GM21528 (cell line): Measurements from ENCODE around the gene EDA2R.

ENCODE experiments used
- ATAC-seq: cut with Tn5 transposase; IDR thresholded peaks from one replicate; pipeline ENCODE4 v1.9.1; 2021; ENCODE audit warnings: mild to moderate bottlenecking, moderate library complexity; ENCODE audit not compliant: unreplicated experiment, low FRiP score

The EDA2R gene, protein sequence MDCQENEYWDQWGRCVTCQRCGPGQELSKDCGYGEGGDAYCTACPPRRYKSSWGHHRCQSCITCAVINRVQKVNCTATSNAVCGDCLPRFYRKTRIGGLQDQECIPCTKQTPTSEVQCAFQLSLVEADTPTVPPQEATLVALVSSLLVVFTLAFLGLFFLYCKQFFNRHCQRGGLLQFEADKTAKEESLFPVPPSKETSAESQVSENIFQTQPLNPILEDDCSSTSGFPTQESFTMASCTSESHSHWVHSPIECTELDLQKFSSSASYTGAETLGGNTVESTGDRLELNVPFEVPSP

DNA sequence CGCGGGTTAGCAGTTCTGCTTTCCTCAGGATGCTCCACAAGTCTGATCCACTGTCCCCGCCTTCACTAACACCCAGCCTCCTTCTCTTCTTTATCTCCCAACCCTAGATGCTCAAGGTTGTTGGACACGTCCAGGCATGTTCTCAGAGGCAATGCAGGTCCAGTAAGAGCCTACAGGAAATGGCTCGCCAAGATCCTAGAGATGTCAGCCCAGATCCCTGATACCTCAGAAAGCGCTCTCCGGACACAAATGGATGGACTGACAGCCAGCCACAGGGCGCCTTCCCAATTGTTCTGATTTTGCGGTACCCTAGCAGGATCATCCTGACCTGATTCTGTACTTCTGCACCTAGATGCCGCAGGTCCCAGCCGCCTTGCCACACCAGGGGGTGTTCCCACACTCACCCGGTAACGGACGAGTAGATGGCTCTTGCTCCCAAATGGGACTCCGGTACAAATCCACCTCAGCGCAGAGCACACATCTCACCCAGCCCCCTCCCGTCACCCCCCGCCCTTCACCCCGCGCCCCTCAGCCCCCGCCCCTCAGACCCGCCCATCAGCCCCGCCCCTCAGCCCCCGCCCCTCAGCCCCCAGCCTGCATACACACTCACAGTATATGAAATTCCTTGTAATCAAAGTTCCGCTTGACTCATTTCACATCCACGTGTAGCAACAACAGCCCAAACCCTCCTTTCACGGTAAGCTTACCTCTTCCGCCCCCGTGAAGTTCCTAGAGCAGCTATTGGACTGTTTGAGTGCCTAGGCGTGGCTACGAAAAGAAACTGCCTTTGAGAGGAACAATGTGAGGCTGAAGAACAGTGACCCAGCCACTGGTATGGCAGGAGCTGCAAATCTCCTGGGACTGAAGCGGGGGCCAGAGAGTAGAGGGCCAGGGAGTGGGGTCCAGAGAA, at the start of gene EDA2R:
Gene EDA2R (minus strand): TSS at position 488 of the 910 bp plus-strand sequence. CDS start 23,058 bp downstream, outside the sequence.
- peak; percentile 85 for ATAC-seq

DNA sequence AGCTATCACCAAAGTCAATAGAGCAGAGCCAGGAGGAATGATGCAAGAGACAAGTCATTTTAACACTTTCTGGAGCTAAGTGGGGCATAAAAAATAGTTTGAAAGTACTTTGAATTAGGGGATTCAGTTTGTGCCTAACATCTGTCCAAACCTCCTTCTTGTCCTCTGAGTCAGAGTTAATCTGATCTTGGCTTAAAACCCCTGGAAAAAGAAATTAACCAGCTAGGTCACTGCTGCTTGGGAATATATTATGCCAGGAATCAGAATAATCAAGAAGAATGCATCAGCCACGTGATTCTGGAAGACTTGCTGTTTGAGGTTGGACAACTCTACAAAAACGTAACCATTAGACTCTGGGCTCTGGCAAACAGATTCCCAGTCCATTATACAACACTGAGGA, 45.3 kb upstream of the EDA2R start:
- no peak for ATAC-seq

DNA sequence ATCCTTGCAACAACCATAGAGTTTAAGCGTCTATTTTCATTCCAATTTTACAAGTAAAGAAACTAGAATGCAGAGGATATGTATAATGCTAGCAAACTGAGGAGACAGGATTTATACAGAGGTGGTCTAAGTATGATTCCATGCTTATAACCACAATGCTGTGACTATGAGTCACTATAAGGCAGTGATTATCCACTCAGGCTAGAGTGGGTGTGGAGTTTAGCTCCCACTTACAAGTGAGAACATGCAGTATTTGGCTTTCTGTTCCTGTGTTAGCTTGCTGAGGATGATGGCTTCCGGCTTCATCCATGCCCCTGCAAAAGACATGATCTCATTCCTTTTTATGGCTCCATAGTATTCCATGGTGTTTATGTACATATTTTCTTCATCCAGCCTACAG, 41.6 kb upstream of the EDA2R start:
- no peak for ATAC-seq

DNA sequence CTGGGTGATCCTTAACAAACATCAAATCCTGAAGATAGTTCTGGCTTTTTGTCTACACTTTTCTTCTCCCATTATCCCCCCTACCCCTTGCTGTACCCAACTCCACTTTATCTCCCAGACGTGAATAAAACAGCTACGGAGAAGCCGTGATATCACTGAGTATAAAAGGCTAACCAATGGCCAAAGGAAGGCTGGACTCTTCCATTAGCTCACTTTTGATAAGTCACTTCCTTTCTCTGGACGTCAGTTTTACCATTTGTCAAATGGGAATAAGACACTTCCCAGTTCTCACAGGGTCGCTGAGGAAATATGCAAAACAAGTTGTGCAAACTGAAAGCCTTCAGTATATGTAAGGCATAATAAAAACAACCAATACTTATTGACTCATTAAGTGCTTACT, 38.6 kb upstream of the EDA2R start:
- no peak for ATAC-seq

DNA sequence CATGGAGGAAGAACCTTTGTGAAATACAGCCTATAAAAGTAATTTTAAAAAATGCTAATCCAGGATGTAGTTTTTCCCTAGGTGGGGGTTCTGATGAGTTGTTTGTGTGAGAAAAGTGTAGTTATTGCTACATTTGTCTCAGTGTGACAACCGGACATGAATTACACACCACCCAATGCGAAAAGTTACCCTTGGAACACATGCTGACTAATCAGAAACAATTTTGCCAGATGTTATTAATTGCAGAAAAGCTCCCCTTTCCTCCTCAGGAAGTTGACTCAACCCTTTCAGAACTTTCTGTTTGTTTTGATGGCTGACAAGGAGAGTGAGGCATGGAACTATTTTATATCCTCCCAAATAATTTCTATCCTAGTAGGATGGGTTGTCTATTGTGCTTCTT, 38.1 kb upstream of the EDA2R start:
- no peak for ATAC-seq

DNA sequence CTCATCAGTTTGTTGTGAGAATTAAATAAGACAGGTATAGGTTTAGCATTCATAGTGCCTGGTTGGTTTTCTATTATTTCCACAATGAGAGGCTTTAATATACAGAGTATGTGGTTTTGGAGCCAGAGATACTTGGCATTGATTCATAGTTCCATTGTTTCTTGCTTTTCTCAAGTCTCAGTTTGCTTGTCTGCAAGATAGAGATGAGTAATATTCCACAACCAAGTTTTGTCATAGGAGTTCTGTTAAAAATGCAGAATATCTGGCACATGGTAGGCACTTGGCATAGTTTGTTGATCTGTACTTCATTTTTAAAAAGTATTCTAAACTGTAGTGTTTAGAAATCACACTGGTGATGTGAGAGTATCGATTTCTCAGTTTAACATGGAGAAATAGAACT, 37.5 kb upstream of the EDA2R start:
- no peak for ATAC-seq

DNA sequence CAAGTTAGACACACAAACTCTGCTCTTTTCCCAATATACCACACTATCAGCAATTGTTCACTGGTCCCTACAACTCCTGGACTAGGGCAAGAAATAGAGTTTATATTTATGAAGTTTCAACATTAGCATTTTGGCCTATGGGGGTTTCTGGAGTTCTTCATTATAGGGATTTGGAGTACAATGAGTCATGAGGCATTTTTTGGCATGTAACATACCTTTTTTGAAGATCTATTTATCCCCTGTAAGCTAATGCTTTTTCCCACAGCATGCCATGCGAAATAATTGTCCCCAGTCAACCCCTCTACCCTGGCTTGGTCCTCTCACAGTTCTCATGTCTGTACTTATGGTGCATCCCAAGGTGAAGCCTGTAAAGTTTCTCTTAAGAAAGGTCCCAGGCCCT, 36.7 kb upstream of the EDA2R start:
- no peak for ATAC-seq

DNA sequence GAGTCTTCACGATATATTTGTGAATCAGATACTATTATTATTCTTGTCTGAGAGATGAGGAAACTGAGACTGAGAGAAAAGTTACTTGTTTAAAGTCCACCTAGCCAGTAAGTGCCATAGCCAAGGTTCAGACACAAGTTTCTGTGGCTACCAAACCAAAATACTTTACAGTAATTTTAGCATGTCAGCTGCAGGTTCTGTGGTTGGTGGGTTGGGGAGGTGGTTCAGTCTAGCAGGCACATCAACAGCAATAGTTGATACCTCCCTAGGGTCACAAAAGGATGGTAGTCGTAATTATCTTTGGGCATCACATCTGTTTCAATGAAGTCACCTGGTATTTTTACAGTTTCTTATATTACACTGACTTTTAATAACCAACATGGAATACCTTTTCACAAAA, 35.6 kb upstream of the EDA2R start:
- no peak for ATAC-seq

DNA sequence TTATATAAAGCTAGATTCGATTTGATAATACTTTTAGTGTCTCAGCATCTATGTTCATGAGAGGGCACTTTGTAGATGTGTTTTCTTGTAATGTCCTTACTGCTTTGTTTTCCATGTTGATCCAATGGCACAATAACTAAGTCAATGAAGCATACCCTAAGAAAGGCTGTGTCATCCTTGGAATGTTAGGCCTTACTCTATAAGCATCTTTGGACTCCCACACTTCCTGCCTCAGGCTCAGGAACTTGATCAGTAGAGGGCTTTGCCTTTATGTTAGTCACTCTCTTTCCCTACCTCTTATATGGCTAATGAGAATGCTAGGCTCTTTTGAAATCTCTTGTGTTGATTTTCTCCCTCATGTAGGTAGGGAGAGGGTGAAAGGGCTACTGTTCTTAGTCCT, 33.2 kb upstream of the EDA2R start:
- no peak for ATAC-seq

DNA sequence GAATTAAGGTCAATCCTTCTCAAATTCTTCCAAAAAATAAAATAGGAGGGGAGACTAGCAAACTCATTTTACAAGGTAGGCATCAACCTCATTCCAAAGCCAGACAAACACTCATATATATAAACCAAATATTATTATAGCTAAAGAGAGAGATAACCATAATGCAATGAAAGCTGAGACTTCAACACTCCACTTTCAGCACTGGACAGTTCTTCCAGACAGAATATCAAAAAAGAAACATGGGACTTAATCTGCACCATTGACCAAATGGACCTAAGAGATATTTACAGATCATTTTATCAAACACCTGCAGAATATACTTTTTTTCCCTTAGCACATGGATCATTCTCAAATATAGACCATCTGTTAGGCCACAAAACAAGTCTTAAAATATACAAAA, 15.5 kb upstream of the EDA2R start:
- ATAC-seq: no peak

DNA sequence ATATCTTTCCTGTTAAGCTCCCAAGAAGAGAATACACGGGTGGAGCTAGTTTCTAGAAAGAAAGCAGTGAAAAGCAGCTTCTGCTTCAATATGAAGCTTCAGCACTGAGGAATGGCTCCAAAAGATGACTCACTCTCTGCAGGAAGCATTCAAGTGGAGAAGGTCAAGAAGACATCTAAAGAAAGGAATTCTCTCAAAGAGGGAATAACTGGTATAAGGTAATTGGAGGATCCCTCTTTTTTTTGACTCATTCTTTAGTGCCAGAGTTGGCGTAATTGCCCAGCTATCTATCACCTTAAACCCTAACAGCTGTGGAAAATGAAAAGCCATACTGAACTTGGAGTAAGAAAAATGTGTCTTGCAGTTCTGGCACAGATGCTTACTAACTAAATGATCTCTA, 3.5 kb downstream of the EDA2R start:
- no peak for ATAC-seq

DNA sequence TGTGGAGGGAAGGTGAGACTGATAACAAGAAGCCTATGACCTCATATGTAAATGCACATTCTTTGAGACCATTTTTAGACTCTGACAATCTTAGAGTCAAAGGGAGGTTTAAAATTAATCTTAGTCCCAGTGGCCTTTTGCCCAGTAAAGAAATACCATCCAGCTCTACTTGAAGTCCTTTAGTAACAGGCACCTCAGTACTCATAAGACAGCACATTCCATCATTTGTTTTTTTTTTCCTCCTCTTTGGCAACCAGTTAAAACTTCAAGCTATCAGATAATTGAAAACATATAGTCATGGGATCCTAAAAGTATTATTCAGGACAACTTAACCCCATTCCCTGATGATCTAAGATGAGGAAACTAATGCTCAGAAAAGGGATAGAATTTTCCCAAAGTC, 4.6 kb downstream of the EDA2R start:
- ATAC-seq: no peak

DNA sequence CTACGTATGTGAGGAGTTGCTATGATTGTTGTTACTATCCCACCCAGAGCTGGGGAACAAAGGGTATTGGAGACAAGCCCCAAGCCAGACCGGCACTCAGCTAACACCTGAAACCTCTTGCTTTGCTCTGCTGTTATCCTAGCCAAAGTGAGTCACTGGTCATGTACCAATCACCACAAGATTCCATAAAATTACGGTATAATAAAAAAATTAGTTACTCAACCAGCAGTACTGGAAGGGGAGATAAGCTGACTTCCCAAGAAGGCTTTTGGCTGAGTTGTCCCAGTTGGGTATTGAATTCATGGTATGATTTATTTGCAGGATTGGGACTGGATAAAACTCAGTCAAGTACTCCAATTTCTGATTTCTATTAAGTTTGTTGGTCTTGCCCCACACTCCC, 5.3 kb downstream of the EDA2R start:
- ATAC-seq: no peak

DNA sequence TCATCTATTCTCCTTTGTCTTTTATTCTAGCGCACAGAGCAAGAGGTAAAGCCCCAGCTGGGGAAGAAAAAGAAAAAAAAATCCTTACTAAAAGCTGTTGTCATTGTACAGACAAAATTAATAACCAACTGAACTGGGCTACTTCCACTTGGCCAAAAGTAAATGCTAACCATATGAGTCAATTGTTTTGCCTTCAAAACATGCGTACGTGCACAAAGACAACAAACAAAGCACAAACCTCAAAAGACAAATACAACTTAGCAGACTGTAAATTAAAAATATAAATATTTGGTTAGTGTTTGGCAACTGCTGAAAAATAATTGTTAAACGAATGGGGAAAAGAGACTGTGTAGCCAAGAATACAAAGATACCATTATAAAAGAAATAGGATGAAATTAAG, 5.9 kb downstream of the EDA2R start:
- ATAC-seq: no peak

DNA sequence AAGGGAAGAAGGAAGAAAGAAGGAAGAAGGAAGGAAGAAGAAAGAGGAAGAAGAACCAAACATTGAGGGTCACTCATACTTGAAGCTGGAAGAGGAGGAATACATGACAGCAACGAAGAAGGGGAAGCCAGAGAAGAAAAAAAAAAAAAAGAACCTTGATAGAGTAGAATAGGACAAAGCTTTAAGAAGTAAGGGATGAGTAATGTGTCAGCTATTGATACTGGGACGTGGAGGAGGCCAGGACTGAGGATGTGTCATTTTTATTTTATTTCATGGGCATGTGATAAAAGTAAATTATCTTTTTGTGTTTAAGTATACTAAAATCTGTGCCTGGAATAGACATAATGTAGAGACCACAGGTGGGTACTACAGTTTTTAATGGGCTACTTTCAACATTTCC, 6.4 kb downstream of the EDA2R start:
- ATAC-seq: no peak

DNA sequence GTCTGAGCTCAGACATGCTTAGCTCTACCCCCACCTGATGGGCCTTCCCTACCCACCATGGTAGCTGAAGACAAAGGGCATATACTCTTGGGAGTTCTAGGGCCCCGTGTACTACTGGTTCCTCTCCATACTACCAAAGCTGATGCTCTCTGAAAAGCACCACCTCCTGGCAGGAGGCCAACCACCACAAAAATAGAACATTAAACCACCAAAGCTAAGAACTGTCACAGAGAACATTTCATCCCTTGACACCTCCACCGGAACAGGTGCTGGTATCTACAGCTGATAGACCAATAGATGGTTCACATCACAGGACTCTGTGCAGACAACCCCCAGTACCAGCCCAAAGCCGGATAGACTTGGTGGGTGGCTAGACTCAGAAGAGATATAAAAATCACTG, 13.4 kb downstream of the EDA2R start:
- ATAC-seq: peak; percentile 81

DNA sequence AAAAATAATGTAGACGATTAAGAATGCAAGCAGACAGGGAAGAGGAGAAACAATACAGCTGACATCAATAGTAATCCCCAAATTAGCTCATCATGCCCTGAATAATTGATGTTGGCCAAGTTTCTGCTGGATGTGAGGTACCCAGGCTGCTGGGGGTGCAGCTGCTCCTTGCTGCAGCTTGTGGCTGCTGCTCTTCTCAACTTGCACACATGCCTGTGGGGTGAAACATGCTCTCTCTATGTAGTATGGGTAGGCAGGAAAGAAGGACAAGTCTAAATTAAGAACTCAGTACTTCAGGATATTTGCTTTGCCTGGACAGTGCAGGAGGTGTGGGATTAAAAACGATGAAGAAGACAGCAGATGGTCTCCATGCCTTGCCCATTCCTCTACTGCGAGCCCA, 16.7 kb downstream of the EDA2R start:
- ATAC-seq: no peak

DNA sequence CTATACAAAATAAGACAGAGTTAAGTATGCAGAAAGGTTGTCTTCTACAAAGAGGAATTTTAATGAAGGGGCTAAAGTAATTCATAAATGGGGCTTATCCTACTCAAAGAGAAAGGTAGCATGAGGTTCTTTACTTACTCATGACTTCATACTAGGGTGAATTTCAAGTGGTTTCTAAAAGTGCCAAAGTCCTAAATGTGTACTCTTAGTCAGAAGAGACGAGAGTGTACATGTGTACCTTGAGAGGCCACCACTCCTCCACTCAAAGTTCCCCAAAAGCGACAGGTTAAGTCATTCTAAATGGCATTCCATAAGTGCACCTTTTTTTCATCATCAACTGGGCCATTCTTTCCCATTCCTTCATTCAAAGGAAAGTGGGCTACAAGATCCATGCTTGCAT, 21.9 kb downstream of the EDA2R start:
- ATAC-seq: no peak

DNA sequence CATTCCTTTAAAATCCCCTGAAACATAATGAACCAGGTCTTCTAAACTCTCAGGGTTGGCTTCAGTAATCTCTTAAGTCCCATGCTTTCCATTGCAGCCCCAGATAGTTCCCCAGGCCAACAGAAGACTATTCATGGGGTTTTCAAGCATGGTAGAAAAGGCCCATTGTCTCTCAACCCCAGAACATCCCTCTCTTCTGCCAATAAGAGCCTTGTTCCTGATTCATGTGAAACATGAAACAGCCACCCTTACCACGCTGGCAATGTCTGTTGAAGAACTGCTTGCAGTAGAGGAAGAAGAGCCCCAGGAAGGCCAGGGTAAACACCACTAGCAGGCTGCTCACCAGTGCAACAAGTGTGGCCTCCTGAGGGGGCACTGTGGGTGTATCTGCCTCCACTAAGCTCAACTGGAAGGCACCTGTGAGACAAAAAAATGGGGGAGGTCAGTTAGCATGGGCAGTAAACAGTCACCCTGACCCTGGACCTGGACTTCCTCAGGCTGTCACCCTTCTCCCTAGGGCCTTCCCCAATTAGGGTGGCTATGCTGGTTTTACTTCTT, 36.4 kb downstream of the EDA2R start:
- ATAC-seq: no peak

DNA sequence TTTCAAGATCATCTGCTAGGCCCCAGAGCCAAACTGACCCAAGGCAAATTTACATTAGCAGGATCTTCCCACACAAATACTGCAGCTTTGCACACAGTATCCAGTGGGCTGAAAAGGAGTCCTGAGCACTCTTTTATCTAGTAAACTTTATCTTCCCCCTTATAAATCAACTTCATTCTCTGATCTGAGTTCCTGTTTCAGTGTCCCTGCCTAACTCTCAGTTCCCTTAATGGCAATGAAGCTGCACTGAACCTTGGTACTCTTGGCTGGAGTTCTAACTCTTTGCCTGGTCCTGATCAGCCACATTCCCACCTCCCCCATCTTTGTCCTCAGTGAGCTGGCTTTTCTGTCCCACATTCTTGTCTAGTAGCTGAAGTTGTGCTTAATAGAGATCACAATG, 37.4 kb downstream of the EDA2R start:
- ATAC-seq: no peak

DNA sequence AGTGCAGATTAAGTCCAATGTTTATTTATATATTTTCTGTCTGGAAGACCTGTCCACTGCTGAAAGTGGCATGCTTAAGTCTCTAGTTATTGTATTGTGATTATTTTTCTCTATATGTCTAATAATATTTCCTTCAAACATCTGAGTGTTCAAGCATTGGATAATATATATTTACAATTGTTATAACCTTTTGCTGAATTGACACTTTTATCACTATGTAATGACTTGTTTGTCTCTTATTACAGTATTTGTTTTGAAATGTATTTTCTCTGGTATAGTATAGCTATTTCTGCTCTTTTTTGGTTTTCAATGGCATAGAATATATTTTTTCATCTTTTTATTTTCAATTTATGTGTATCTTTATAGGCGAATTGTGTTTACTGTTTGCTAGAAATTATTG, 59.7 kb downstream of the EDA2R start:
- ATAC-seq: no peak

DNA sequence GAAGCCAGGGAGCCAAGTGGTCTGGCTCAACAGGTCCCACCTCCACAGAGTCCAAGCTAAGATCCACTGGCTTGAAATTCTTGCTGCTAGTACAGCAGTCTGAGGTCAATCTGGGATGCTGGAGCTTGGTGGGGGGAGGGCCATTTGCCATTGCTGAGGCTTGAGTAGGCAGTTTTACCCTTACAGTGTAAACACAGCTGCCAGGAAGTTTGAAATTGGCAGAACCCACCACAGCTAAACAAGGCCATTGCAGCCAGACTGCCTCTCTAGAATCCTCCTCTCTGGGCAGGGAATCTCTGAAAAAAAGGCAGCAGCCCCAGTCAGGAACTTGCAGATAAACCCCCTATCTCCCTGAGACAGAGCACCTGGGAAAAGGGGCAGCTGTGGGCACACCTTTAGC, 84.9 kb downstream of the EDA2R start:
- no peak for ATAC-seq
